NCI-H187 (cell line): ENCODE results near the gene COL9A3.

Experiments used
- DNase-seq, 2 experiments: peaks; one replicate each; lab custom pipeline; 2025; lab: John Stamatoyannopoulos, UW

Gene COL9A3

GRCh38 chr20:62823688-62824475 lies 7.0 kb downstream of the COL9A3 start:
- DNase-seq = no peak

GRCh38 chr20:62824476-62825332 lies 7.9 kb downstream of the COL9A3 start:
- DNase-seq = peak in 1 of 2 experiments; percentile 48

- no peak for DNase-seq
Observed at GRCh38 chr20:62825333-62825985, 8.6 kb downstream of the COL9A3 start.

GRCh38 chr20:62825986-62826645 lies 9.3 kb downstream of the COL9A3 start:
- DNase-seq = no peak

GRCh38 chr20:62826646-62827310 lies 9.9 kb downstream of the COL9A3 start:
- no peak for DNase-seq

- no peak for DNase-seq
Observed at GRCh38 chr20:62827311-62828038, 10.6 kb downstream of the COL9A3 start.

GRCh38 chr20:62828051-62828450 lies 11.2 kb downstream of the COL9A3 start:
- DNase-seq = no peak

- DNase-seq = no peak
Observed at GRCh38 chr20:62828511-62829230, 11.8 kb downstream of the COL9A3 start.

- no peak for DNase-seq
Observed at GRCh38 chr20:62829231-62830230, 12.7 kb downstream of the COL9A3 start.

GRCh38 chr20:62830251-62830650 lies 13.4 kb downstream of the COL9A3 start:
- no peak for DNase-seq

- DNase-seq = no peak
Observed at GRCh38 chr20:62830821-62831220, 14.0 kb downstream of the COL9A3 start.

- no peak for DNase-seq
Observed at GRCh38 chr20:62831361-62831788, 14.5 kb downstream of the COL9A3 start.

GRCh38 chr20:62831854-62832211 lies 15.0 kb downstream of the COL9A3 start:
- no peak for DNase-seq

GRCh38 chr20:62832212-62832922 lies 15.5 kb downstream of the COL9A3 start:
- peak; percentile 13 to 28 for DNase-seq

GRCh38 chr20:62832951-62833391 lies 16.1 kb downstream of the COL9A3 start:
- DNase-seq = no peak

- DNase-seq = no peak
Observed at GRCh38 chr20:62834967-62835730, 18.3 kb downstream of the COL9A3 start.
